Keratinocyte (primary cell): ENCODE measurements around the gene MKLN1. TPM values are rescaled to one million over a fixed set of nuclear protein-coding genes. Genes with fewer than 3 reads are reported as not detected.

Source experiments
- DNase-seq: peaks from one replicate; pipeline ENCODE4 v3.0.0-alpha.2; 2011; ENCODE audit warnings: low read depth, missing footprints, low spot score
- FAIRE-seq: peaks from 2 replicates; lab custom pipeline; 2011; peaks lifted over from hg19 to GRCh38; lab: Jason Lieb, UNC
- H2AFZ ChIP-seq: 2 replicates; pipeline ENCODE4 v1.6.0; 2012; ENCODE audit warnings: low read length, control low read depth, inconsistent platforms; ENCODE audit not compliant: control insufficient read depth
- H3K27ac ChIP-seq: 2 replicates; pipeline ENCODE4 v1.5.1; 2011; ENCODE audit warnings: low read length; ENCODE audit not compliant: control insufficient read depth, insufficient read depth
- H3K27me3 ChIP-seq: 3 replicates; pipeline ENCODE4 v1.6.0; 2011; ENCODE audit warnings: low read length; ENCODE audit not compliant: control insufficient read depth, insufficient read depth; ENCODE audit errors: extremely low read depth
- H3K36me3 ChIP-seq, 2 experiments: 2 replicates in 1 of 2; 3 replicates in 1 of 2; pipeline ENCODE4 v1.5.1; 2011; ENCODE audit warnings: low read length in 2 of 2, mild to moderate bottlenecking in 1 of 2; ENCODE audit not compliant: control insufficient read depth in 2 of 2, insufficient read depth in 2 of 2; ENCODE audit errors: extremely low read depth in 1 of 2
- H3K4me1 ChIP-seq: 3 replicates; pipeline ENCODE4 v1.5.1; 2011; ENCODE audit warnings: low read length; ENCODE audit not compliant: control insufficient read depth, insufficient read depth; ENCODE audit errors: extremely low read depth
- H3K4me2 ChIP-seq: 3 replicates; pipeline ENCODE4 v1.6.0; 2011; ENCODE audit warnings: low read depth, low read length; ENCODE audit not compliant: control insufficient read depth, insufficient read depth; ENCODE audit errors: extremely low read depth
- H3K4me3 ChIP-seq, 3 experiments: fragments of 200-600 bp in 1 of 3; sonication (generic) in 1 of 3; 2 replicates in 2 of 3; 3 replicates in 1 of 3; pipeline ENCODE4 v1.5.1; 2011 to 2016; ENCODE audit warnings: low read length in 3 of 3, mild to moderate bottlenecking in 3 of 3, control low read depth in 2 of 3, inconsistent platforms in 1 of 3, low read depth in 1 of 3, mixed read lengths in 1 of 3, mixed run types in 1 of 3, moderate library complexity in 1 of 3; ENCODE audit not compliant: control insufficient read depth in 2 of 3, insufficient read depth in 2 of 3; ENCODE audit errors: extremely low read depth in 1 of 3
- H3K79me2 ChIP-seq: 2 replicates; pipeline ENCODE4 v1.6.0; 2012; ENCODE audit warnings: low read length; ENCODE audit not compliant: control insufficient read depth, insufficient read depth
- H3K9ac ChIP-seq: 3 replicates; pipeline ENCODE4 v1.6.0; 2011; ENCODE audit warnings: low read length; ENCODE audit not compliant: control insufficient read depth, insufficient read depth; ENCODE audit errors: extremely low read depth
- H3K9me1 ChIP-seq: 3 replicates; pipeline ENCODE4 v1.6.0; 2011; ENCODE audit warnings: low read length; ENCODE audit not compliant: control insufficient read depth, insufficient read depth; ENCODE audit errors: extremely low read depth
- H3K9me3 ChIP-seq: 2 replicates; pipeline ENCODE4 v1.5.1; 2012; ENCODE audit warnings: low read depth, low read length; ENCODE audit not compliant: control insufficient read depth
- H4K20me1 ChIP-seq: 3 replicates; pipeline ENCODE4 v1.6.0; 2011; ENCODE audit warnings: low read length; ENCODE audit not compliant: control insufficient read depth, insufficient read depth; ENCODE audit errors: extremely low read depth
- CTCF ChIP-seq, 3 experiments: IDR thresholded peaks in 1 of 3; conservative IDR thresholded peaks in 1 of 3; optimal IDR thresholded peaks in 1 of 3; 2 replicates in 2 of 3; 3 replicates in 1 of 3; pipeline versions ENCODE3 to v1.5.1; 2011; ENCODE audit warnings: low read length in 3 of 3, mild to moderate bottlenecking in 3 of 3, moderate library complexity in 2 of 3, control low read depth in 1 of 3, inconsistent platforms in 1 of 3; ENCODE audit not compliant: insufficient read depth in 2 of 3; ENCODE audit errors: extremely low read depth in 1 of 3
- EZH2 ChIP-seq: IDR thresholded peaks from one replicate; pipeline ENCODE4 v1.6.1; 2012; ENCODE audit warnings: inconsistent platforms, mild to moderate bottlenecking, low read length, moderate library complexity
- dilution Hi-C: fragments of 300-500 bp; cut with MboI; formaldehyde crosslinking; loops from one replicate; pipeline ENCODE4 v1.7.0; 2020; ENCODE audit warnings: low sequenced_read_pairs; ENCODE audit not compliant: extremely low pct_ligation_motif_present
- polyA plus RNA-seq, 5 experiments: library from polyadenylated mRNA; depleted of rRNA in 3 of 5; stranded (reverse) in 3 of 5; stranded (forward) in 1 of 5; unstranded in 1 of 5; fragments of >200 nt; gene quantifications; 1 replicate in 1 of 5; 2 replicates in 3 of 5; 3 replicates in 1 of 5; pipeline versions ENCODE4 v1.2.1 to v1.2.3, GENCODE V29; 2011 to 2012; ENCODE audit warnings: missing spikeins in 2 of 5, low read depth in 1 of 5, low replicate concordance in 1 of 5

MKLN1 gene
- polyA plus RNA-seq, 1 donor (not counting 4 experiments of a cell fraction or from before 2014, with no cell fraction given), result 43.8 TPM

GRCh38 chr7:131480384-131481315 is 153.0 kb downstream of the MKLN1 start:
- TF ChIP-seq CTCF (optimal IDR thresholded peaks at IDR 0.05 in 1 of 3, IDR thresholded peaks at IDR 0.05 in 1 of 3, conservative IDR thresholded peaks at IDR 0.05 in 1 of 3; ENCODE audit: extremely low read depth in 1 of 3, insufficient read depth in 2 of 3, low read length in 3 of 3), result no peak
- TF ChIP-seq EZH2, result no peak
- no peak overlapping the region for H3K4me2 ChIP-seq
- H3K36me3 ChIP-seq, result peaks cover 0 to 2% of the 10 kb centered on the region in 2 experiments
- no peak for DNase-seq
- no peaks in the 10 kb centered on the region for H3K9me3 ChIP-seq
- no peaks in the 10 kb centered on the region for H3K4me1 ChIP-seq
- no peaks in the 10 kb centered on the region for H3K79me2 ChIP-seq
- no peak overlapping the region for H3K9ac ChIP-seq
- dilution Hi-C loops, result no loop called here
- no peaks in the 10 kb centered on the region for H4K20me1 ChIP-seq
- no peaks in the 10 kb centered on the region for H3K9me1 ChIP-seq
- no peak overlapping the region for H3K4me3 ChIP-seq
- H3K27me3 ChIP-seq, result no peaks in the 10 kb centered on the region
- no peak overlapping the region for H3K27ac ChIP-seq
- H2AFZ ChIP-seq, result no peak overlapping the region
- FAIRE-seq, result no peak

GRCh38 chr7:131482800-131483199 is 155.1 kb downstream of the MKLN1 start:
- DNase-seq (no peak), FAIRE-seq (no peak)
- H4K20me1 ChIP-seq, result no peaks in the 10 kb centered on the region
- no peak overlapping the region for H2AFZ ChIP-seq
- no peaks in the 10 kb centered on the region for H3K79me2 ChIP-seq
- no peaks in the 10 kb centered on the region for H3K9me1 ChIP-seq
- no peaks in the 10 kb centered on the region for H3K9me3 ChIP-seq
- H3K4me3 ChIP-seq, result no peak overlapping the region
- no peak overlapping the region for H3K4me2 ChIP-seq
- H3K36me3 ChIP-seq, result peaks cover 2 to 6% of the 10 kb centered on the region in 2 experiments
- no peaks in the 10 kb centered on the region for H3K4me1 ChIP-seq
- TF ChIP-seq CTCF (optimal IDR thresholded peaks at IDR 0.05 in 1 of 3, IDR thresholded peaks at IDR 0.05 in 1 of 3, conservative IDR thresholded peaks at IDR 0.05 in 1 of 3; ENCODE audit: extremely low read depth in 1 of 3, insufficient read depth in 2 of 3, low read length in 3 of 3) (no peak), EZH2 (no peak)
- no peak overlapping the region for H3K9ac ChIP-seq
- no peak overlapping the region for H3K27ac ChIP-seq
- no peaks in the 10 kb centered on the region for H3K27me3 ChIP-seq
- dilution Hi-C loops, result no loop called here
